Measurements from ENCODE around the gene PRKX.

- TF ChIP-seq RCOR2 (CRISPR knock-in tag; IDR thresholded peaks at IDR 0.05) (no peak), HDAC2 (CRISPR knock-in tag; IDR thresholded peaks at IDR 0.05) (no peak), CTCF (CRISPR knock-in tag; IDR thresholded peaks at IDR 0.05) (no peak), CREB1 (IDR thresholded peaks at IDR 0.05) (no peak), CREB1 (CRISPR knock-in tag; IDR thresholded peaks at IDR 0.05) (no peak), POLR2A (IDR thresholded peaks at IDR 0.05; ENCODE audit: insufficient read depth in 1 of 2, low read depth in 2 of 2, low read length in 2 of 2) (no peak), MAFG (CRISPR knock-in tag; IDR thresholded peaks at IDR 0.05) (no peak), RELA (CRISPR knock-in tag; IDR thresholded peaks at IDR 0.05) (no peak), NR1H2 (CRISPR knock-in tag; IDR thresholded peaks at IDR 0.05; ENCODE audit: borderline replicate concordance, low read depth) (no peak), ZNF280D (CRISPR knock-in tag; IDR thresholded peaks at IDR 0.05) (no peak), ZNF274 (CRISPR knock-in tag; IDR thresholded peaks at IDR 0.05) (no peak), ZNF281 (CRISPR knock-in tag; IDR thresholded peaks at IDR 0.05; ENCODE audit: borderline replicate concordance) (no peak)
Measured at GRCh38 chrX:3592184-3592583, 121.3 kb downstream of the PRKX start.
